Transverse colon (tissue), 4 donors: ENCODE results near the gene KXD1. TPM values are rescaled to one million over a fixed set of nuclear protein-coding genes. Genes with fewer than 3 reads are reported as not detected.

Experiments used
- DNase-seq: peaks from one replicate; pipeline ENCODE4 v3.0.0-alpha.2; 2019
- H3K27ac ChIP-seq, 4 donors: fragments of 200-600 bp; sonication (generic); 2 replicates each; pipeline ENCODE4 v1.5.1; 2016 to 2018; ENCODE audit warnings: inconsistent platforms in 4 of 4
- H3K27me3 ChIP-seq: fragments of 200-600 bp; sonication (generic); 2 replicates; pipeline ENCODE4 v1.5.1; 2017; ENCODE audit warnings: inconsistent platforms
- H3K36me3 ChIP-seq, 4 donors: fragments of 200-600 bp; sonication (generic); 2 replicates each; pipeline ENCODE4 v1.5.1; 2017 to 2019; ENCODE audit warnings: inconsistent platforms in 4 of 4
- H3K4me1 ChIP-seq, 4 donors: fragments of 200-600 bp; sonication (generic); 2 replicates each; pipeline ENCODE4 v1.5.1; 2017 to 2020; ENCODE audit warnings: inconsistent platforms in 4 of 4
- H3K4me3 ChIP-seq, 4 donors: fragments of 200-600 bp; sonication (generic); 1 replicate in 1 of 4; 2 replicates in 3 of 4; pipeline versions ENCODE4 v1.5.1 to v1.6.1; 2017 to 2019; ENCODE audit warnings: inconsistent platforms in 4 of 4
- H3K9me3 ChIP-seq, 2 donors: fragments of 200-600 bp; sonication (generic); 2 replicates each; pipeline ENCODE4 v1.5.1; 2017 to 2019; ENCODE audit warnings: inconsistent platforms in 2 of 2
- EP300 ChIP-seq: sonication (generic); formaldehyde crosslinking; IDR thresholded peaks from one replicate; pipeline ENCODE4 v1.6.1; 2017; ENCODE audit warnings: antibody characterized with exemption, low read depth
- POLR2A ChIP-seq: fragments of 450-650 bp; IDR thresholded peaks from one replicate; pipeline ENCODE4 v1.6.1; 2016; ENCODE audit warnings: antibody characterized with exemption, mild to moderate bottlenecking, moderate library complexity
- POLR2AphosphoS5 ChIP-seq, 3 donors: sonication (generic); formaldehyde crosslinking; IDR thresholded peaks; one replicate each; pipeline ENCODE4 v1.6.1; 2016; ENCODE audit warnings: antibody characterized with exemption in 3 of 3
- WGBS, 2 donors: methylation state at CpG; one replicate each; pipeline ENCODE4 v1.1.5; 2018; ENCODE audit warnings: low coverage in 1 of 2; 5-methylcytosine and 5-hydroxymethylcytosine counted together
- in situ Hi-C, 4 donors: fragments of 200-750 bp; cut with MboI; loops; one replicate each; pipeline versions ENCODE4 v1.15.0 to v1.15.1; 2017; ENCODE audit warnings: low sequenced_read_pairs in 3 of 4, low pct_ligation_motif_present in 1 of 4, low pct_unique_long_range_greater_than_20kb in 1 of 4
- intact Hi-C: fragments of 100-400 bp; cut with DNase I; formaldehyde crosslinking; loops from one replicate; pipeline ENCODE4 v1.15.1; 2023; ENCODE audit warnings: low total_unique reads
- total RNA-seq, 4 donors: library from RNA; depleted of rRNA; stranded (reverse); fragments of >200 nt; gene quantifications; one replicate each; pipeline ENCODE4 v1.1.0, GENCODE V29; 2016
- TF ChIP-seq, protein P1 (sequence below), 5 experiments: fragments of 200-600 bp in 3 of 5; fragments of 450-650 bp in 2 of 5; sonication (generic) in 3 of 5; IDR thresholded peaks; 1 replicate in 2 of 5; 2 replicates in 3 of 5; pipeline ENCODE4 v1.5.1; 2016 to 2017; ENCODE audit warnings: antibody characterized with exemption in 5 of 5, inconsistent platforms in 3 of 5, mild to moderate bottlenecking in 2 of 5, moderate library complexity in 1 of 5

Gene KXD1
- total RNA-seq, 4 donors from 2014 or later, result 62.1 to 195 (median 98.0) TPM

DNA sequence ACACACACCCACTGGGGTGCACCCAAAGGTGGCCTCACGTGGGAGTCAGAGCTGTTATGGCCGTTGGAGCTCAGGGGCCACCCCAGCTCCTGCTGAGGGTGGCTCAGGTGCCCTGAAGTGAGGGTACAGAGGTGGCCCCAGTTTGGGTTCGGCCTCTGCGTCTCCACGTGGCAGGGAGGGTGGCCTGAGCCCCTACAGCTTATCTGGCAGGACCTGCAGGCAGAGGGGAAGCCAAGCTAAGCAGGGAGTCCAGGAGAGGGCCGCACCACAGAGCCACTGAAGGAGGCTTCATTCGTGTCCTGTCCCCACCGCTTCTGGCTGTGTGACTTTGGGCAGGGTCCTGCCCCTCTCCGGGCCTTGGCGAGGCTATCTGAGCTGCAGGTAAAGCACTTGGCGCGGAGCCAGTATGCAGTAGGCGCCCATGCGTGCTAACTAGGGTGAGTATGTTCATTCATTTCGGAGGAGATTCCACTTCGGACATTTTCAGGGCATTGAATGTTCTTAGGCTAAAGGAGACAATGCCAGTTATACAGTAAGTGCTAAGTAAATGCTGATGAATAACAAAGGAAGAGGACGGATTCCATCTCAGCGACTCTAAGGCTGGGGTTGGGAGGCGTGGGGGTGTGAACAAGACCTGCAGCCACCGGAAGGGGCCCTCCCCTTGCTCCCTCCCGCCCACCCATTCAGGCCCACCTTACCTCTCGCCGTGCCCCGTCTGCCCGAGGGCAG, 35.9 kb downstream of the KXD1 start:
- Histone ChIP-seq H3K27ac (peak overlapping the region in 2 of 4 donors; percentile 28 to 37), H3K36me3 (peaks cover 0 to 4% (median 0%) of the 10 kb centered on the region in 4 donors), H3K4me1 (peaks cover 14 to 31% (median 28%) of the 10 kb centered on the region in 4 donors), H3K27me3 (peaks cover 28% of the 10 kb centered on the region), H3K9me3 (no peaks in the 10 kb centered on the region), H3K4me3 (peak overlapping the region in 2 of 4 donors; percentile 25 to 46)
- TF ChIP-seq POLR2AphosphoS5 (IDR thresholded peaks at IDR 0.05), result no peak
- no peak for TF ChIP-seq POLR2A
- TF ChIP-seq, protein P1, sequence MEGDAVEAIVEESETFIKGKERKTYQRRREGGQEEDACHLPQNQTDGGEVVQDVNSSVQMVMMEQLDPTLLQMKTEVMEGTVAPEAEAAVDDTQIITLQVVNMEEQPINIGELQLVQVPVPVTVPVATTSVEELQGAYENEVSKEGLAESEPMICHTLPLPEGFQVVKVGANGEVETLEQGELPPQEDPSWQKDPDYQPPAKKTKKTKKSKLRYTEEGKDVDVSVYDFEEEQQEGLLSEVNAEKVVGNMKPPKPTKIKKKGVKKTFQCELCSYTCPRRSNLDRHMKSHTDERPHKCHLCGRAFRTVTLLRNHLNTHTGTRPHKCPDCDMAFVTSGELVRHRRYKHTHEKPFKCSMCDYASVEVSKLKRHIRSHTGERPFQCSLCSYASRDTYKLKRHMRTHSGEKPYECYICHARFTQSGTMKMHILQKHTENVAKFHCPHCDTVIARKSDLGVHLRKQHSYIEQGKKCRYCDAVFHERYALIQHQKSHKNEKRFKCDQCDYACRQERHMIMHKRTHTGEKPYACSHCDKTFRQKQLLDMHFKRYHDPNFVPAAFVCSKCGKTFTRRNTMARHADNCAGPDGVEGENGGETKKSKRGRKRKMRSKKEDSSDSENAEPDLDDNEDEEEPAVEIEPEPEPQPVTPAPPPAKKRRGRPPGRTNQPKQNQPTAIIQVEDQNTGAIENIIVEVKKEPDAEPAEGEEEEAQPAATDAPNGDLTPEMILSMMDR (IDR thresholded peaks at IDR 0.05), result no peak
- TF ChIP-seq EP300, result no peak
- 0 to 34% methylated on average over 5 to 21 of the region's 25 CpGs for WGBS, 2 donors
- no peak for DNase-seq
- intact Hi-C loops (loop anchor here (5.0 kb wide), 1 partner anchor 254 kb away; no protein-coding TSS in a partner anchor), in situ Hi-C loops (loop anchor here (10.0 to 25.0 kb wide), 3 partner anchors 131 to 251 kb away; partner anchors contain the start of gene UPF1 (in 2 of the 4))

DNA sequence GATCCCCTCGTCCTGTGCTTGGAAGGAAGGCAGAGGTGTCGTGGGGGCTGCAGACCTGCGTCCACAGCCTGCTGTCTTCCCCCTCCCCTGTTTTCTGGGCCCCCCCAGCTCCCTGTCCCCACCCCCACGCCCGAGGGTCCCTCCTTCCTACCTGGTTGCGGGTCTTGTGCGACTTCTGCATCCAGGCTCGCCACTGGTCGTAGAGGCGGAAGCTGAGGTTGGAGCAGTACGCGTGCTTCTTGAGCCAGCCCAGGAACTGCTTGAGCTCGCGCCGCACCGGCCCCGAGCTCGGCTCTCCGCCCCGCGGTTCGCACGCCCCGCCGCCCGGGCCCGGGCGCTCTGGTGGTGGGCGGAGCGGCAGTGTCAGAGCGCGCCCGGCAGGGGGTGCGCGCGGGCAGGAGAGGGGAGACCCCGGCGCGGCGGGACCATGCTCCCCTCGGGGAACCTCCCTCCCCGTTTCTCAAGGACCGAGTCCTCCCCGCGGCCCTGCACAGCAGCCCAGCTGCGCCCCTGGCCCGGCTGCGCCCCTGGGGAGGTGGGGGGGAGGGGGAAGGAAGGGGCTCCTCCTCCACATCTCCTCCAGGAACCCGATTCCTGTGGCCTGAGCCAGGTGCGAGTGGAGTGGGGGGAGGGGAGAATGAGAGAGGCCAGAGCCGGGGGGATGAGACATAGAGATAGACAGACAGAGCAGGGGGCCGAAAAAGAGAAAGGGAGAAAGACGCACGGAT, 36.6 kb downstream of the KXD1 start:
- TF ChIP-seq POLR2A, result no peak
- TF ChIP-seq, protein P1 (IDR thresholded peaks at IDR 0.05), result peak; percentile 48 to 92 (median 80)
- 0 to 2% methylated on average over 3 to 43 of the region's 54 CpGs for WGBS, 2 donors
- intact Hi-C loops, result loop anchor here (5.0 kb wide), 1 partner anchor 253 kb away; no protein-coding TSS in a partner anchor
- Histone ChIP-seq H3K4me3 (peak overlapping the region in 3 of 4 donors; percentile 25 to 46 (median 26)), H3K4me1 (peaks cover 14 to 27% (median 25%) of the 10 kb centered on the region in 4 donors), H3K9me3 (no peaks in the 10 kb centered on the region), H3K27ac (peak overlapping the region in 2 of 4 donors; percentile 28 to 37), H3K36me3 (peaks cover 0 to 4% (median 0%) of the 10 kb centered on the region in 4 donors), H3K27me3 (peaks cover 35% of the 10 kb centered on the region)
- in situ Hi-C loops, result loop anchor here (10.0 to 25.0 kb wide), 3 partner anchors 132 to 251 kb away; partner anchors contain the start of gene UPF1 (in 2 of the 4)
- DNase-seq, result peak; percentile 79

DNA sequence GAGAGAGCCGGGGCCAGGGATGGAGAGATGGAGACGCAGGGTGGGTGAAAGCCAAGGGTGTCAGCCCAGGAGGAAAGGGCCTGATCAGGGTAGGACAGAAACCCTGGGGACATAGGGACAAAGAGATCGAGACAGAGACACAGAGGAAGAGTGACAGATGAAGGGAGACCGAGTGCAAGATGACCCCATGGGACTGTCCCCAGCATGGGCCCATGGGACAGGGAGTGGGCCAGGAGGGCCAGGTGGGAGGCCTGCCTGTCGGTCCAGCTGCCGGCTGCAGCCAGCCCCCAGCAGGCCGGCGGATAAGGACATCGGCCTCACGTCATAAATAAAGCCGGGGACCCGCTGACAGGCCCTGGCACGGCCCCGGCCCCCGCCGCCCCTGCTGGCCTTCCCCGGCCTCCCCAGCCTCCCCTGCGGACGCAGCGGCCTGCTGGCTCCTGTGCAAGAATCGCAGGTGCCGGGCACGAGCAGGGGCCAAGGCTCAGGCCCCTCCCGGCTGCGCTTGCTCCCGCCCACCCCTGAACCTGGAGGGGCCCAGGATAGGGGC, 37.2 kb downstream of the KXD1 start:
- in situ Hi-C loops, result loop anchor here (10.0 to 25.0 kb wide), 3 partner anchors 133 to 250 kb away; partner anchors contain the start of gene UPF1 (in 2 of the 4)
- Histone ChIP-seq H3K36me3 (peaks cover 0 to 4% (median 0%) of the 10 kb centered on the region in 4 donors), H3K4me3 (peak overlapping the region in 1 of 4 donors; percentile 46), H3K27me3 (peaks cover 42% of the 10 kb centered on the region), H3K4me1 (peaks cover 10 to 21% (median 19%) of the 10 kb centered on the region in 4 donors), H3K9me3 (no peaks in the 10 kb centered on the region), H3K27ac (peak overlapping the region in 1 of 4 donors; percentile 14)
- DNase-seq, result no peak
- WGBS, 2 donors, result 10 to 20% methylated on average over 2 to 15 of the region's 26 CpGs
- TF ChIP-seq POLR2AphosphoS5 (IDR thresholded peaks at IDR 0.05) (no peak), EP300 (no peak), POLR2A (no peak)
- TF ChIP-seq, protein P1 (IDR thresholded peaks at IDR 0.05), result no peak
- intact Hi-C loops, result loop anchor here (5.0 kb wide), 1 partner anchor 252 kb away; no protein-coding TSS in a partner anchor
